Measurements from ENCODE around the gene RPS2.

DNA sequence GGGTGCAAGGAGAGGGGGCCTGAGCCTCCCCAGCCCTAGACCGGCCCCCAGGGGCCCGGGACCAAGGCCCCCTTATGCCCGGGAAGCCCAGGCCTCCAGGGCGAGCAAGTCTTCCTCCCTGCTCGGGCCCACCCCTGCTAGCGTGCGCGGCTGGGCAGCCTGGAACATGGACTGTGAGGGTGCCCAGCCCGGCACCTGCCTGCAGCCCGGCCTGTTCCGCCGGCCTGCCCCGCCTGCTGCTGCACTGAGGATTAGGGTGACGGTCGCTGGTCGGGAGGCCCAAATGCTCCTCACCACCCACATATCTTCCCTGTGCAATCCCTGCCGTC lies 52.4 kb downstream of the RPS2 start:
- TF ChIP-seq, protein P1, sequence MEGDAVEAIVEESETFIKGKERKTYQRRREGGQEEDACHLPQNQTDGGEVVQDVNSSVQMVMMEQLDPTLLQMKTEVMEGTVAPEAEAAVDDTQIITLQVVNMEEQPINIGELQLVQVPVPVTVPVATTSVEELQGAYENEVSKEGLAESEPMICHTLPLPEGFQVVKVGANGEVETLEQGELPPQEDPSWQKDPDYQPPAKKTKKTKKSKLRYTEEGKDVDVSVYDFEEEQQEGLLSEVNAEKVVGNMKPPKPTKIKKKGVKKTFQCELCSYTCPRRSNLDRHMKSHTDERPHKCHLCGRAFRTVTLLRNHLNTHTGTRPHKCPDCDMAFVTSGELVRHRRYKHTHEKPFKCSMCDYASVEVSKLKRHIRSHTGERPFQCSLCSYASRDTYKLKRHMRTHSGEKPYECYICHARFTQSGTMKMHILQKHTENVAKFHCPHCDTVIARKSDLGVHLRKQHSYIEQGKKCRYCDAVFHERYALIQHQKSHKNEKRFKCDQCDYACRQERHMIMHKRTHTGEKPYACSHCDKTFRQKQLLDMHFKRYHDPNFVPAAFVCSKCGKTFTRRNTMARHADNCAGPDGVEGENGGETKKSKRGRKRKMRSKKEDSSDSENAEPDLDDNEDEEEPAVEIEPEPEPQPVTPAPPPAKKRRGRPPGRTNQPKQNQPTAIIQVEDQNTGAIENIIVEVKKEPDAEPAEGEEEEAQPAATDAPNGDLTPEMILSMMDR (IDR thresholded peaks at IDR 0.05) = no peak
- TF ChIP-seq POLR2A (IDR thresholded peaks at IDR 0.05) = no peak

Measured in uterus (tissue), 2 donors.